Amniotic stem cell (primary cell): Measurements from ENCODE around the gene DCAF12L2.
"Not testable (repeated sequence)": the region's sequence is repeated elsewhere in the genome, so short reads cannot be mapped to it uniquely, and the experiment has no call there.

ENCODE experiments used
- DNase-seq: peaks from one replicate; lab custom pipeline; 2025; lab: John Stamatoyannopoulos, UW

Gene DCAF12L2

DNA sequence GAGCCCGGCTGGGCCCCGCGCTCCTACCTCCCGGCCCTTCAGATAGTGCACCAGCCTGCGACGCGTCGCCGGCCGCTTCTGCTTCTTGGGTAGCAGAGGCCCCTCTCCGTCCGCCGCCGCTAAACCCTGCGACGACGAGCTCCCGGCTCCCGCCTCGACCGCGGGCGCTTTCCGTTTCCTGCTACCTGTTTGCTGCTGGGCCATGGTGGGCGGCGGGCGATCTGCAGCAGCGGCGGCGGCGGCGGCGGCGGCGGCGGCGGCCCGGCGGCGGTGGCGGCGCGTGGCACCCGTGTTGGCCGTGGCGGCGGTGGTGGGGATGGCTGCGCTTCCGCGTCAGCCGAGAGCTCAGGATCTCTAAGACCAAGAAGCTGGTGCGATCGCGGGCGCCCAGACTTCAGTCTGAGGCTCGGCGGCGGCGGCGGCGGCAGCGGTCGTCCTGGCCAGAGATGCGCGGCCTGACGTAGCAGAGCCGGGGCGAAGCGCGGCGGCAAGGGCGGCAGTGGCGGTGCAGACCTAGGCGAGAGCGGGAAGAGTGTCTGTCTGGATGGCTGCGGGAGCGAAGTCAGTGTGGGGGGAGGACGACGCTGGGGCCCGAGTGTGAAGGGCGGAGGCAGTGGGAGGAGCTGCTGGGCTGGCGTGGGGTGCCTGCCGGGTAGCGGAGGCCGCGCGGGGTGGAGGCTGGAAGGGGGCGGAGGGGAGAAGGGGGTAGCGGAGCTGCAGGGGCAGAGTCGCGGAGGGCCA is at the start of gene DCAF12L2:
Gene DCAF12L2 (minus strand): TSS at position 569 of the 741 bp plus-strand sequence. CDS start 365 bp downstream, at position 204.
- DNase-seq: no peak

DNA sequence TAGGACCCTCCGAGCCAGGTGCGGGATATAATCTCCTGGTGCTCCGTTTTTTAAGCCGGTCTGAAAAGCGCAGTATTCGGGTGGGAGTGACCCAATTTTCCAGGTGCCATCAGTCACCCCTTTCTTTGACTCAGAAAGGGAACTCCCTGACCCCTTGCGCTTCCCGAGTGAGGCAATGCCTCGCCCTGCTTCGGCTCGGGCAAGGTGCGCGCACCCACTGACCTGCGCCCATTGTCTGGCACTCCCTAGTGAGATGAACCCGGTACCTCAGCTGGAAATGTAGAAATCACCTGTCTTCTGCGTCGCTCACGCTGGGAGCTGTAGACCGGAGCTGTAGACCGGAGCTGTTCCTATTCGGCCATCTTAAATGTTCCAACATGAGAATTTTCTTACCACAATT is 24.8 kb upstream of the DCAF12L2 start:
- not testable (repeated sequence) for DNase-seq

GRCh38 chrX:126177133-126177840 is 11.2 kb upstream of the DCAF12L2 start:
- DNase-seq: no peak

DNA sequence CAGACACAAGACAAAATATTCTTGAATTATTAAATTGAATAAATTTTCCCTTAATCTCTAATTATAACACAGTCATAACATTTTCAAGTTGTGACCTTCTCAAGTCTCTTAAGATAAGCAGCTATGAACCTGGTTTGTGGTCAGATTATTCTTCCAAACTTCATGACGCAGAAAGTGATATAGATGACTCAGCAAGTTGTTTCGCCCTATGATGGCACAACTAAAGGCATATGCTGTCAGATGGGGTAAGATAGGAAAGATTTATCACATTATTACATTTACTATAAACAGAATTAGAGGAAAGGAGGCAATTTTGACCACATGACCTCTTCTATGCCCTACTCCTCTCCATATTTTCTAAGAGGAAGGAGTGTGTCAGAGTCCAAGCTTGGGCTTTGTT is 4.6 kb upstream of the DCAF12L2 start:
- no peak for DNase-seq

DNA sequence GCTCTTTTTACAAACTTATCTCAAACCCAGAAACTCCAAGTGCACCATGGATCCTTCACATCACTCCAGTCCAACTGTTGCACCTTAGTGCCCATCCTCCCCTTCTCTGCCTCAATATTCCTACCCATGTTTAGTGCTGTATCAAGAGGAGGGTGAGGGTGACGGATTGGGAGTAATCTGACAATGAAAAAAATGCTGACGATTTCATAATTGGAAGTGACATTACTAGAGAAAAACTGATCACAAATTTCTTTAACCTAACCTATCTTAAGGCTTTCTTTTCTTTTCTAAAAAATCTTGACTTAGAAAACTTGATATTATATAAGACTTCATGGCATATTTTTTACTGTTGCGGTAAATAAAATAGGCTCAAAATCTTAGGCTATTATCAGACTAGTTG is 1.5 kb upstream of the DCAF12L2 start:
- DNase-seq: no peak

- no peak for DNase-seq
These were observed 728 bp downstream of the DCAF12L2 start for GRCh38 chrX:126165401-126165720.

- DNase-seq: no peak
These were observed 1.2 kb downstream of the DCAF12L2 start for GRCh38 chrX:126164689-126165400.

- DNase-seq: no peak
These were observed 1.9 kb downstream of the DCAF12L2 start for GRCh38 chrX:126164226-126164625.

DNA sequence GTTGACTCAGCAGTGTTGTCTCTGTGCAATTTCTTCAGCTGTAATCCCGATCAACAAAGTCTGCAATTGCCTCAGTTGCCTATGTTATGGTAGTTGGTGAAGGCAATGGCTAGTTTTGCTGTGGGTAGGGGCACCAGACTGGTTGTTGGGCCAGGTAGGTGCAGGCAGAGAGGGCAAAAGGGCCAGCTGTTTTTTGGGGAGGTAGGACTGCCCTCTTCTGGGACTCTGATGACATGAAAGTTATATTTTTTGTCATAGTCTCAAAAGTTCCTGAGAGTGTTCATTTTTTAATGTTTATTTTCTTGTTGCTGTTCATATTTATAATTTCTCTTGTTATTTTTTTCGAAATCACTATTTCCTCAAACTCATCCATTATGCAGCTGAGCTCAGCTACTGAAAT is 25.1 kb downstream of the DCAF12L2 start:
- no peak for DNase-seq

DNA sequence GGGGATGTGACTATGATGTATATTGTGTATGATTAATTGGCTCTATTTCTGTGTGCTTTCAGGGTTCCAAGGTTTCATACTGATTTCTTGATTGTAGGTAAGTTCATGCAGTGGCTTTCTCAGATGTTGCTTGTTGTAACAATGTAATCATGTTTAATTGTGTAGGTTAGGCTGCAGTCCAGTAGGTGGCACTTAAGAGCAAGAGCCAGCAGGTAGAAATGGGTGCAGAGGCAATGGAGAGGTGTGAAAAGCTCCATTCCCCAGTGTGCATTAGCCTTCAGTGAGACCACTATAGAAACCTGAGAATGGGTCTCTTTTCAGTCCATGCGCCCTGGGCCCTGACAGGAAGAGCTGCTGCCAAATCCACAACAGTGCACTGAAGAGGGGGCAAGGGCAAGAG is 28.2 kb downstream of the DCAF12L2 start:
- DNase-seq: no peak

DNA sequence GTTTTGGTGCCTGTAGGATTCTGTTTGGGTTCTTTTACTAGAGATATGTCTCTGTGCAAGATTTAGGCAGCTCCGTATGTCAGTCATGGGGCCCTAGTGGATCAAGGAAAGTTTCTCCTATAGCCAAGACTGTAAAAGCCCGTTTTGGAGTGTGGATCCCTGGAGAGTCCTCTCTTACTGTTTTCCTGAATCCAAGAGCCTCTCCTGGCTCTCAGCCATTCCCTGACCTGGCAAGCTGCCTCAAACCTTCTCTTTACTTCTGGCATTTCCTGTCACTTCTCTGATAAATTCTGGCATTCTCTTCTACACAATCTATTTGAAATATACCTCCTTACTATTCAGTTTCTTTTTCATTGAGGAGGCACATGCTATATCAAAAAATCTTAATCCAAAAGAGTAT is 41.4 kb downstream of the DCAF12L2 start:
- no peak for DNase-seq
